Parathyroid adenoma (tissue), 2 donors: ENCODE measurements around the gene TRIM72.

Experiments
- H2AFZ ChIP-seq: fragments of 300-600 bp; sonication (generic); one replicate; pipeline ENCODE4 v1.7.0; 2017; ENCODE audit warnings: antibody characterized with exemption, mild to moderate bottlenecking
- H3K27ac ChIP-seq: fragments of 300-600 bp; sonication (generic); one replicate; pipeline ENCODE4 v1.7.0; 2017
- H3K27me3 ChIP-seq: fragments of 300-600 bp; sonication (generic); one replicate; pipeline ENCODE4 v1.7.0; 2017; ENCODE audit warnings: low read length; ENCODE audit not compliant: control insufficient read depth, insufficient read depth
- H3K36me3 ChIP-seq: fragments of 300-600 bp; sonication (generic); one replicate; pipeline ENCODE4 v1.7.0; 2017; ENCODE audit warnings: low read length; ENCODE audit not compliant: control insufficient read depth, insufficient read depth
- H3K4me1 ChIP-seq: fragments of 300-600 bp; sonication (generic); one replicate; pipeline ENCODE4 v1.7.0; 2017; ENCODE audit warnings: control low read depth
- H3K4me2 ChIP-seq: fragments of 300-600 bp; sonication (generic); one replicate; pipeline ENCODE4 v1.7.0; 2017; ENCODE audit warnings: low read length
- H3K4me3 ChIP-seq: fragments of 300-600 bp; sonication (generic); one replicate; pipeline ENCODE4 v1.7.0; 2017; ENCODE audit warnings: low read depth, low read length
- H3K79me2 ChIP-seq: fragments of 300-600 bp; sonication (generic); one replicate; pipeline ENCODE4 v1.7.0; 2017; ENCODE audit warnings: control low read depth
- H3K9ac ChIP-seq: fragments of 300-600 bp; sonication (generic); one replicate; pipeline ENCODE4 v1.7.0; 2017; ENCODE audit warnings: mild to moderate bottlenecking
- H3K9me3 ChIP-seq: fragments of 300-600 bp; sonication (generic); one replicate; pipeline ENCODE4 v1.7.0; 2017; ENCODE audit warnings: low read length; ENCODE audit not compliant: control insufficient read depth
- CTCF ChIP-seq: fragments of 300-600 bp; sonication (generic); IDR thresholded peaks from one replicate; pipeline ENCODE4 v1.7.0; 2017; ENCODE audit warnings: antibody characterized with exemption, mild to moderate bottlenecking
- donor health status: primary hyperparathyroidism.

TRIM72 gene

GRCh38 chr16:31225193-31225592, 11.3 kb downstream of the TRIM72 start:
- H3K36me3 ChIP-seq = no peaks in the 10 kb centered on the region
- H2AFZ ChIP-seq = no peak overlapping the region
- no peaks in the 10 kb centered on the region for H3K9me3 ChIP-seq
- H3K4me3 ChIP-seq = no peak overlapping the region
- no peak overlapping the region for H3K9ac ChIP-seq
- no peak overlapping the region for H3K4me2 ChIP-seq
- no peaks in the 10 kb centered on the region for H3K27me3 ChIP-seq
- H3K4me1 ChIP-seq = no peaks in the 10 kb centered on the region
- TF ChIP-seq CTCF = no peak
- H3K79me2 ChIP-seq = no peaks in the 10 kb centered on the region
- no peak overlapping the region for H3K27ac ChIP-seq

- Histone ChIP-seq H3K79me2 (no peaks in the 10 kb centered on the region), H3K27ac (no peak overlapping the region), H3K4me1 (no peaks in the 10 kb centered on the region), H3K9me3 (no peaks in the 10 kb centered on the region), H3K9ac (no peak overlapping the region), H3K4me2 (no peak overlapping the region), H3K27me3 (no peaks in the 10 kb centered on the region), H3K4me3 (no peak overlapping the region), H3K36me3 (no peaks in the 10 kb centered on the region), H2AFZ (no peak overlapping the region)
- TF ChIP-seq CTCF = no peak
Observed at GRCh38 chr16:31228206-31228605, 14.3 kb downstream of the TRIM72 start.

GRCh38 chr16:31229501-31229900, 15.6 kb downstream of the TRIM72 start:
- no peaks in the 10 kb centered on the region for H3K9me3 ChIP-seq
- no peak overlapping the region for H3K4me2 ChIP-seq
- TF ChIP-seq CTCF = no peak
- no peaks in the 10 kb centered on the region for H3K79me2 ChIP-seq
- no peaks in the 10 kb centered on the region for H3K27me3 ChIP-seq
- no peak overlapping the region for H3K9ac ChIP-seq
- no peak overlapping the region for H3K27ac ChIP-seq
- no peak overlapping the region for H3K4me3 ChIP-seq
- no peaks in the 10 kb centered on the region for H3K36me3 ChIP-seq
- no peak overlapping the region for H2AFZ ChIP-seq
- no peaks in the 10 kb centered on the region for H3K4me1 ChIP-seq

- H3K27me3 ChIP-seq = no peaks in the 10 kb centered on the region
- no peaks in the 10 kb centered on the region for H3K79me2 ChIP-seq
- H3K4me1 ChIP-seq = no peaks in the 10 kb centered on the region
- TF ChIP-seq CTCF = no peak
- H3K9me3 ChIP-seq = no peaks in the 10 kb centered on the region
- no peak overlapping the region for H3K4me3 ChIP-seq
- no peak overlapping the region for H3K27ac ChIP-seq
- H3K4me2 ChIP-seq = no peak overlapping the region
- no peaks in the 10 kb centered on the region for H3K36me3 ChIP-seq
- H2AFZ ChIP-seq = no peak overlapping the region
- no peak overlapping the region for H3K9ac ChIP-seq
Observed at GRCh38 chr16:31238041-31238440, 24.1 kb downstream of the TRIM72 start.

GRCh38 chr16:31242206-31242605, 28.3 kb downstream of the TRIM72 start:
- no peak overlapping the region for H3K4me3 ChIP-seq

More at GRCh38 chr16:31242206-31242605, 28.3 kb downstream of the TRIM72 start:
- H3K4me1 ChIP-seq = no peaks in the 10 kb centered on the region
- no peaks in the 10 kb centered on the region for H3K79me2 ChIP-seq
- no peaks in the 10 kb centered on the region for H3K36me3 ChIP-seq
- no peak overlapping the region for H3K27ac ChIP-seq
- no peaks in the 10 kb centered on the region for H3K27me3 ChIP-seq
- TF ChIP-seq CTCF = no peak
- no peak overlapping the region for H3K4me2 ChIP-seq
- H3K9ac ChIP-seq = no peak overlapping the region
- no peak overlapping the region for H2AFZ ChIP-seq
- H3K9me3 ChIP-seq = no peaks in the 10 kb centered on the region
